Liver (tissue), 3 donors: ENCODE measurements around the gene RARB.

ENCODE experiments used
- GABPA ChIP-seq, 2 donors: IDR thresholded peaks in 1 of 2; conservative IDR thresholded peaks in 1 of 2; 2 replicates each; pipeline ENCODE4 v1.6.1; 2016; ENCODE audit warnings: antibody characterized with exemption in 2 of 2, mild to moderate bottlenecking in 1 of 2, moderate library complexity in 1 of 2
- JUND ChIP-seq, 2 donors: IDR thresholded peaks; 2 replicates each; pipeline ENCODE4 v1.6.1; 2016; ENCODE audit warnings: antibody characterized with exemption in 2 of 2
- RAD21 ChIP-seq, 2 donors: IDR thresholded peaks; 2 replicates each; pipeline ENCODE4 v1.6.1; 2016; ENCODE audit warnings: antibody characterized with exemption in 2 of 2, mild to moderate bottlenecking in 2 of 2
- TAF1 ChIP-seq: conservative IDR thresholded peaks from 2 replicates; pipeline ENCODE4 v1.6.1; 2016; ENCODE audit warnings: antibody characterized with exemption, mild to moderate bottlenecking
- YY1 ChIP-seq: IDR thresholded peaks from 2 replicates; pipeline ENCODE4 v1.6.1; 2016; ENCODE audit warnings: antibody characterized with exemption, mild to moderate bottlenecking
- TF ChIP-seq, protein P1 (sequence below): fragments of 150-350 bp; IDR thresholded peaks from 2 replicates; pipeline ENCODE4 v1.5.1; 2017; ENCODE audit warnings: improper control_type of control experiment, low read depth, low read length; ENCODE audit not compliant: missing input control
- TF ChIP-seq, protein P2 (sequence below): IDR thresholded peaks from 2 replicates; pipeline ENCODE4 v1.6.1; 2016; ENCODE audit warnings: antibody characterized with exemption
- TF ChIP-seq, protein P3 (sequence below): IDR thresholded peaks from 2 replicates; pipeline ENCODE4 v1.6.1; 2016; ENCODE audit warnings: antibody characterized with exemption
- donor health status: healthy.
- donor health status: healthy.

GRCh38 chr3:25497096-25497495 lies 69.0 kb downstream of the RARB start:
- TF ChIP-seq, protein P1, sequence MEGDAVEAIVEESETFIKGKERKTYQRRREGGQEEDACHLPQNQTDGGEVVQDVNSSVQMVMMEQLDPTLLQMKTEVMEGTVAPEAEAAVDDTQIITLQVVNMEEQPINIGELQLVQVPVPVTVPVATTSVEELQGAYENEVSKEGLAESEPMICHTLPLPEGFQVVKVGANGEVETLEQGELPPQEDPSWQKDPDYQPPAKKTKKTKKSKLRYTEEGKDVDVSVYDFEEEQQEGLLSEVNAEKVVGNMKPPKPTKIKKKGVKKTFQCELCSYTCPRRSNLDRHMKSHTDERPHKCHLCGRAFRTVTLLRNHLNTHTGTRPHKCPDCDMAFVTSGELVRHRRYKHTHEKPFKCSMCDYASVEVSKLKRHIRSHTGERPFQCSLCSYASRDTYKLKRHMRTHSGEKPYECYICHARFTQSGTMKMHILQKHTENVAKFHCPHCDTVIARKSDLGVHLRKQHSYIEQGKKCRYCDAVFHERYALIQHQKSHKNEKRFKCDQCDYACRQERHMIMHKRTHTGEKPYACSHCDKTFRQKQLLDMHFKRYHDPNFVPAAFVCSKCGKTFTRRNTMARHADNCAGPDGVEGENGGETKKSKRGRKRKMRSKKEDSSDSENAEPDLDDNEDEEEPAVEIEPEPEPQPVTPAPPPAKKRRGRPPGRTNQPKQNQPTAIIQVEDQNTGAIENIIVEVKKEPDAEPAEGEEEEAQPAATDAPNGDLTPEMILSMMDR = no peak
- TF ChIP-seq, protein P2, sequence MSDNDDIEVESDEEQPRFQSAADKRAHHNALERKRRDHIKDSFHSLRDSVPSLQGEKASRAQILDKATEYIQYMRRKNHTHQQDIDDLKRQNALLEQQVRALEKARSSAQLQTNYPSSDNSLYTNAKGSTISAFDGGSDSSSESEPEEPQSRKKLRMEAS = no peak
- TF ChIP-seq TAF1 (no peak), JUND (IDR thresholded peaks at IDR 0.05) (no peak), GABPA (IDR thresholded peaks at IDR 0.05 in 1 of 2, conservative IDR thresholded peaks at IDR 0.05 in 1 of 2) (no peak), YY1 (no peak), RAD21 (IDR thresholded peaks at IDR 0.05) (no peak)
- TF ChIP-seq, protein P3, sequence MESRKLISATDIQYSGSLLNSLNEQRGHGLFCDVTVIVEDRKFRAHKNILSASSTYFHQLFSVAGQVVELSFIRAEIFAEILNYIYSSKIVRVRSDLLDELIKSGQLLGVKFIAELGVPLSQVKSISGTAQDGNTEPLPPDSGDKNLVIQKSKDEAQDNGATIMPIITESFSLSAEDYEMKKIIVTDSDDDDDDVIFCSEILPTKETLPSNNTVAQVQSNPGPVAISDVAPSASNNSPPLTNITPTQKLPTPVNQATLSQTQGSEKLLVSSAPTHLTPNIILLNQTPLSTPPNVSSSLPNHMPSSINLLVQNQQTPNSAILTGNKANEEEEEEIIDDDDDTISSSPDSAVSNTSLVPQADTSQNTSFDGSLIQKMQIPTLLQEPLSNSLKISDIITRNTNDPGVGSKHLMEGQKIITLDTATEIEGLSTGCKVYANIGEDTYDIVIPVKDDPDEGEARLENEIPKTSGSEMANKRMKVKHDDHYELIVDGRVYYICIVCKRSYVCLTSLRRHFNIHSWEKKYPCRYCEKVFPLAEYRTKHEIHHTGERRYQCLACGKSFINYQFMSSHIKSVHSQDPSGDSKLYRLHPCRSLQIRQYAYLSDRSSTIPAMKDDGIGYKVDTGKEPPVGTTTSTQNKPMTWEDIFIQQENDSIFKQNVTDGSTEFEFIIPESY = no peak
